ENCODE measurements around the gene LEFTY2.
A peak's percentile ranks its signal among the peaks of the same experiment; 100 is the strongest.

LEFTY2 gene

GRCh38 chr1:225896937-225897549 lies 44.0 kb downstream of the LEFTY2 start:
- no peaks in the 10 kb centered on the region for H3K9me2 ChIP-seq (ENCODE audit: low read depth, low read length)
- H3K27ac ChIP-seq (ENCODE audit: low read depth, low read length, poor library complexity, severe bottlenecking), result peak overlapping the region; percentile 85
- H3F3A ChIP-seq (ENCODE audit: insufficient read depth, low read length), result no peaks in the 10 kb centered on the region
- peak overlapping the region; percentile 38 for H3K9ac ChIP-seq (ENCODE audit: low read length)
- H3K9me3 ChIP-seq (ENCODE audit: low read length), result no peaks in the 10 kb centered on the region
- no peaks in the 10 kb centered on the region for H3K36me3 ChIP-seq (ENCODE audit: insufficient read depth, low read length)
- H3K79me2 ChIP-seq (ENCODE audit: insufficient read depth, low read length), result no peaks in the 10 kb centered on the region
- H3K27me3 ChIP-seq (ENCODE audit: insufficient read depth, low read length), result no peaks in the 10 kb centered on the region
- no peak overlapping the region; the same call in 1 of the 2 replicates for H2AFZ ChIP-seq (ENCODE audit: low read length)
- TF ChIP-seq EZH2 (IDR thresholded peaks at IDR 0.05; ENCODE audit: borderline replicate concordance, low read length) (no peak), CTCF (IDR thresholded peaks at IDR 0.05; ENCODE audit: low read length) (no peak)
- peak overlapping the region; percentile 57 for H3K4me2 ChIP-seq (ENCODE audit: low read length)
- H4K20me1 ChIP-seq (ENCODE audit: insufficient read depth, low read length), result no peaks in the 10 kb centered on the region
- no peak overlapping the region for H3K4me3 ChIP-seq (ENCODE audit: low read depth, low read length, poor library complexity, severe bottlenecking)
- peaks cover 28% of the 10 kb centered on the region for H3K4me1 ChIP-seq (ENCODE audit: insufficient read depth, low read length, severe bottlenecking)

- Histone ChIP-seq H3K9ac (ENCODE audit: low read length) (peak overlapping the region; percentile 38), H3K4me2 (ENCODE audit: low read length) (peak overlapping the region; percentile 57; the same call in 1 of the 2 replicates), H3K9me3 (ENCODE audit: low read length) (no peaks in the 10 kb centered on the region), H3F3A (ENCODE audit: insufficient read depth, low read length) (no peaks in the 10 kb centered on the region), H4K20me1 (ENCODE audit: insufficient read depth, low read length) (no peaks in the 10 kb centered on the region), H3K79me2 (ENCODE audit: insufficient read depth, low read length) (no peaks in the 10 kb centered on the region), H3K27me3 (ENCODE audit: insufficient read depth, low read length) (no peaks in the 10 kb centered on the region), H3K4me3 (ENCODE audit: low read depth, low read length, poor library complexity, severe bottlenecking) (no peak overlapping the region), H3K27ac (ENCODE audit: low read depth, low read length, poor library complexity, severe bottlenecking) (peak overlapping the region; percentile 85), H3K4me1 (ENCODE audit: insufficient read depth, low read length, severe bottlenecking) (peaks cover 28% of the 10 kb centered on the region), H3K36me3 (ENCODE audit: insufficient read depth, low read length) (no peaks in the 10 kb centered on the region), H2AFZ (ENCODE audit: low read length) (no peak overlapping the region; the same call in 1 of the 2 replicates), H3K9me2 (ENCODE audit: low read depth, low read length) (no peaks in the 10 kb centered on the region)
- TF ChIP-seq CTCF (IDR thresholded peaks at IDR 0.05; ENCODE audit: low read length), result no peak
- no peak for TF ChIP-seq EZH2 (IDR thresholded peaks at IDR 0.05; ENCODE audit: borderline replicate concordance, low read length)
These were observed 44.5 kb downstream of the LEFTY2 start for GRCh38 chr1:225896494-225896893.

- Histone ChIP-seq H4K20me1 (ENCODE audit: insufficient read depth, low read length) (no peaks in the 10 kb centered on the region), H3K9me3 (ENCODE audit: low read length) (no peaks in the 10 kb centered on the region), H3K27ac (ENCODE audit: low read depth, low read length, poor library complexity, severe bottlenecking) (no peak overlapping the region), H3K27me3 (ENCODE audit: insufficient read depth, low read length) (no peaks in the 10 kb centered on the region), H3K9me2 (ENCODE audit: low read depth, low read length) (no peaks in the 10 kb centered on the region), H3K4me2 (ENCODE audit: low read length) (no peak overlapping the region), H3K9ac (ENCODE audit: low read length) (no peak overlapping the region), H3K4me1 (ENCODE audit: insufficient read depth, low read length, severe bottlenecking) (peaks cover 16% of the 10 kb centered on the region), H3K36me3 (ENCODE audit: insufficient read depth, low read length) (no peaks in the 10 kb centered on the region), H3K4me3 (ENCODE audit: low read depth, low read length, poor library complexity, severe bottlenecking) (no peak overlapping the region), H2AFZ (ENCODE audit: low read length) (no peak overlapping the region), H3F3A (ENCODE audit: insufficient read depth, low read length) (no peaks in the 10 kb centered on the region), H3K79me2 (ENCODE audit: insufficient read depth, low read length) (no peaks in the 10 kb centered on the region)
- no peak for TF ChIP-seq EZH2 (IDR thresholded peaks at IDR 0.05; ENCODE audit: borderline replicate concordance, low read length)
- TF ChIP-seq CTCF (IDR thresholded peaks at IDR 0.05; ENCODE audit: low read length), result no peak
These were observed 48.7 kb downstream of the LEFTY2 start for GRCh38 chr1:225892307-225892706.

Measured in OCI-LY1 (cell line).